ENCODE data around the gene EXOSC10.

DNA sequence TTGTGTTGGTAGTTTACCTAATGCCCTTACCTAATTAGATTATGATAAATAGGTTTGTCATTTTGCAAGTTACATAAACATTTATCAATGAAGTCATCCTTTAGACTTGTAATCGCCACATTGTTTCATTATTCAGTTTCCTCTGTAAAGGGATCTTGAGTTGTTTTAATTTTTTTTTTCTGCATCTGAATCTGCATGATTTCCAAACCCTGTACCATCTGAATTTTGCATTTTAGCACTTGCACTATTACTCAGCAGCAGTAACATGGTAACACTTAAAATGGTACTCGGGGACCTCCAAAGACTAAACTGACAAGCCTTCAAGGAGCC, 74.8 kb downstream of the EXOSC10 start:
- TF ChIP-seq POLR2A (IDR thresholded peaks at IDR 0.05; ENCODE audit: low read depth, low read length) (no peak), TAF1 (IDR thresholded peaks at IDR 0.05; ENCODE audit: low read depth, low read length) (no peak), POLR2AphosphoS5 (IDR thresholded peaks at IDR 0.05; ENCODE audit: low read depth, low read length) (no peak)

Data from GM12891 (cell line).